ENCODE data around the gene ZNRF1. TPM values are rescaled to one million over a fixed set of nuclear protein-coding genes. Genes with fewer than 3 reads are reported as not detected.

The ZNRF1 gene
- polyA plus RNA-seq, 2 of the 4 experiments (the other 2 are of a cell fraction), result 18.6 to 22.6 TPM

- H3K4me3 ChIP-seq, result no peak overlapping the region
- POLR2A ChIA-PET, result interaction anchor here (0.7 kb wide), 1 partner anchor 39 kb away, joined by 3 read pairs; no protein-coding TSS in a partner anchor
- no peak for DNase-seq (ENCODE audit: low read depth in 1 of 2, low spot score in 1 of 2)
Measured at GRCh38 chr16:75010427-75010826, 11.6 kb downstream of the ZNRF1 start.

GRCh38 chr16:75011634-75012307 is 12.9 kb downstream of the ZNRF1 start:
- ATAC-seq (peak; percentile 60 to 74), DNase-seq (ENCODE audit: low read depth in 1 of 2, low spot score in 1 of 2) (peak in 1 of 2 experiments; percentile 59), FAIRE-seq (no peak)
- ChIA-PET POLR2A (interaction anchor here (0.6 kb wide), 1 partner anchor 14 kb away, joined by 4 read pairs; no protein-coding TSS in a partner anchor), CTCF (interaction anchor here (0.5 to 6.7 kb wide), 6 partner anchors 8 to 119 kb away, joined by 3 to 51 read pairs (median 4); partner anchors contain the start of gene ZNRF1)
- no peak for TF ChIP-seq FOSL2 (IDR thresholded peaks at IDR 0.05)
- TF ChIP-seq FOSL2 (CRISPR knock-in tag; IDR thresholded peaks at IDR 0.05), result peak; percentile 71
- TF ChIP-seq HEYL (CRISPR knock-in tag; IDR thresholded peaks at IDR 0.05), result no peak
- peak; percentile 14; the same call in 1 of the 2 replicates for TF ChIP-seq JUNB (IDR thresholded peaks at IDR 0.05)
- peaks cover 29% of the 10 kb centered on the region for H3K4me1 ChIP-seq
- H3K27ac ChIP-seq, result peak overlapping the region; percentile 49 to 71; a peak in 5 of 6 replicates
- H3K4me2 ChIP-seq, result peak overlapping the region; percentile 67
- WGBS (ENCODE audit: missing lambda C conversion rate), result 24% methylated on average over 2 of the region's 3 CpGs
- H3K9me3 ChIP-seq, result no peaks in the 10 kb centered on the region
- no peak overlapping the region for H3K4me3 ChIP-seq

More at GRCh38 chr16:75010427-75010826, 11.6 kb downstream of the ZNRF1 start:
- H3K4me2 ChIP-seq, result no peak overlapping the region
- FAIRE-seq (no peak), ATAC-seq (no peak)
- WGBS (ENCODE audit: missing lambda C conversion rate), result 85% methylated on average over 3 of the region's 3 CpGs
- CTCF ChIA-PET, result interaction anchor here (0.8 to 6.7 kb wide), 4 partner anchors 9 to 100 kb away, joined by 3 to 51 read pairs (median 18); partner anchors contain the start of gene ZNRF1
- H3K9me3 ChIP-seq, result no peaks in the 10 kb centered on the region
- H3K4me1 ChIP-seq, result peaks cover 25% of the 10 kb centered on the region
- H3K27ac ChIP-seq, result peak overlapping the region in 1 of 2 experiments; percentile 71; a peak in 2 of 6 replicates
- TF ChIP-seq REST (IDR thresholded peaks at IDR 0.05) (no peak), CBX2 (IDR thresholded peaks at IDR 0.05; ENCODE audit: borderline replicate concordance, low read depth) (no peak), ZFP36 (IDR thresholded peaks at IDR 0.05; ENCODE audit: borderline replicate concordance, partially characterized antibody) (no peak), GATA3 (IDR thresholded peaks at IDR 0.05; ENCODE audit: borderline replicate concordance) (no peak), ZSCAN20 (CRISPR knock-in tag; IDR thresholded peaks at IDR 0.05) (no peak), USF2 (IDR thresholded peaks at IDR 0.05) (no peak), RAD21 (conservative IDR thresholded peaks at IDR 0.05 in 1 of 2, IDR thresholded peaks at IDR 0.05 in 1 of 2) (no peak), TFCP2L1 (CRISPR knock-in tag; IDR thresholded peaks at IDR 0.05) (no peak), CHD4 (IDR thresholded peaks at IDR 0.05; ENCODE audit: borderline replicate concordance) (no peak), FOSL2 (IDR thresholded peaks at IDR 0.05) (no peak), FOSL2 (CRISPR knock-in tag; IDR thresholded peaks at IDR 0.05) (no peak), NFE2L2 (conservative IDR thresholded peaks at IDR 0.05; ENCODE audit: low read length) (no peak), FOXS1 (CRISPR knock-in tag; IDR thresholded peaks at IDR 0.05) (no peak), HOXB5 (CRISPR knock-in tag; IDR thresholded peaks at IDR 0.05) (no peak), HOXA7 (CRISPR knock-in tag; IDR thresholded peaks at IDR 0.05) (no peak), HES2 (IDR thresholded peaks at IDR 0.05) (no peak), MAFK (IDR thresholded peaks at IDR 0.05; ENCODE audit: partially characterized antibody) (no peak), MYC (IDR thresholded peaks at IDR 0.05; ENCODE audit: borderline replicate concordance, low read length) (no peak), SREBF2 (IDR thresholded peaks at IDR 0.05) (no peak), MAX (IDR thresholded peaks at IDR 0.05) (no peak)

Measured in A549 (cell line).